H1 (cell line): Measurements from ENCODE around the gene MR1. TPM values are rescaled to one million over a fixed set of nuclear protein-coding genes. Genes with fewer than 3 reads are reported as not detected.
A peak's percentile ranks its signal among the peaks of the same experiment; 100 is the strongest.

ENCODE experiments used
- CTCF ChIA-PET: fragments of 300-600 bp; sonication (Branson Sonifier 250); formaldehyde crosslinking; loops from one replicate; lab custom pipeline; 2021; ENCODE audit not compliant: partially characterized antibody; lab: Charles Lee
- POLR2A ChIA-PET: fragments of 300-600 bp; sonication (Branson Sonifier 250); formaldehyde crosslinking; loops from one replicate; lab custom pipeline; 2021; ENCODE audit warnings: inconsistent platforms; ENCODE audit not compliant: partially characterized antibody; lab: Charles Lee
- DNase-seq, 2 experiments: peaks; one replicate each; pipeline versions ENCODE4 v3.0.0 to v3.0.0-alpha.2; 2010 to 2022; ENCODE audit warnings: low spot score in 2 of 2, low read depth in 1 of 2, mixed read lengths in 1 of 2
- FAIRE-seq: peaks from 2 replicates; lab custom pipeline; 2011; peaks lifted over from hg19 to GRCh38; lab: Jason Lieb, UNC
- H2AFZ ChIP-seq: 2 replicates; pipeline ENCODE4 v1.8.1; 2012; ENCODE audit warnings: low read length, inconsistent platforms
- H2AK5ac ChIP-seq: 2 replicates; pipeline ENCODE4 v1.6.1; 2013; ENCODE audit warnings: low read depth, low read length
- H2BK120ac ChIP-seq: replicated peaks from 2 replicates; pipeline ENCODE3; 2013; ENCODE audit warnings: low read depth, low read length, inconsistent platforms
- H2BK12ac ChIP-seq: 2 replicates; pipeline ENCODE4 v1.6.1; 2013; ENCODE audit warnings: low read depth, low read length
- H2BK15ac ChIP-seq: 2 replicates; pipeline ENCODE4 v1.6.1; 2013; ENCODE audit warnings: low read length
- H2BK20ac ChIP-seq: 2 replicates; pipeline ENCODE4 v1.6.1; 2013; ENCODE audit warnings: low read length
- H2BK5ac ChIP-seq: 2 replicates; pipeline ENCODE4 v1.6.1; 2013; ENCODE audit warnings: low read depth, low read length
- H3K14ac ChIP-seq: 2 replicates; pipeline ENCODE4 v1.6.1; 2013; ENCODE audit warnings: inconsistent platforms; ENCODE audit not compliant: insufficient read length
- H3K18ac ChIP-seq: 2 replicates; pipeline ENCODE4 v1.6.1; 2013; ENCODE audit warnings: low read length; ENCODE audit errors: extremely low read depth
- H3K23ac ChIP-seq: 2 replicates; pipeline ENCODE4 v1.6.1; 2013; ENCODE audit warnings: inconsistent platforms; ENCODE audit not compliant: insufficient read length
- H3K23me2 ChIP-seq: 2 replicates; pipeline ENCODE4 v1.6.1; 2013; ENCODE audit warnings: low read depth, low read length
- H3K27ac ChIP-seq: 2 replicates; pipeline ENCODE4 v1.6.1; 2011; ENCODE audit warnings: low read depth, low read length, inconsistent platforms
- H3K27me3 ChIP-seq, 4 experiments: replicated peaks in 1 of 4; 1 replicate in 1 of 4; 2 replicates in 3 of 4; pipeline versions ENCODE4 v1.6.1 to v1.8.1; 2011 to 2013; ENCODE audit warnings: low read length in 3 of 4, mild to moderate bottlenecking in 3 of 4, inconsistent platforms in 2 of 4, mixed read lengths in 2 of 4, moderate library complexity in 1 of 4; ENCODE audit not compliant: control insufficient read depth in 3 of 4, insufficient read depth in 3 of 4; ENCODE audit errors: extremely low read depth in 1 of 4
- H3K36me3 ChIP-seq, 4 experiments: 2 replicates each; pipeline versions ENCODE4 v1.6.1 to v1.8.1; 2011 to 2013; ENCODE audit warnings: mild to moderate bottlenecking in 4 of 4, low read length in 3 of 4, moderate library complexity in 2 of 4, control low read depth in 1 of 4, inconsistent platforms in 1 of 4; ENCODE audit not compliant: insufficient read depth in 4 of 4, control insufficient read depth in 2 of 4
- H3K4ac ChIP-seq: replicated peaks from 2 replicates; pipeline ENCODE3; 2013; ENCODE audit warnings: low read length, low read depth, mixed read lengths, inconsistent platforms; ENCODE audit not compliant: insufficient read length
- H3K4me1 ChIP-seq, 4 experiments: replicated peaks in 1 of 4; 1 replicate in 1 of 4; 2 replicates in 3 of 4; pipeline versions ENCODE4 v1.6.1 to v1.8.1; 2011 to 2013; ENCODE audit warnings: low read length in 3 of 4, inconsistent platforms in 2 of 4, mixed read lengths in 1 of 4; ENCODE audit not compliant: insufficient read depth in 4 of 4, control insufficient read depth in 3 of 4
- H3K4me2 ChIP-seq, 2 experiments: 2 replicates each; pipeline versions ENCODE4 v1.6.1 to v1.8.1; 2011 to 2013; ENCODE audit warnings: low read depth in 2 of 2, low read length in 2 of 2, control low read depth in 1 of 2, inconsistent platforms in 1 of 2, mild to moderate bottlenecking in 1 of 2; ENCODE audit not compliant: insufficient read depth in 1 of 2
- H3K4me3 ChIP-seq, 4 experiments: fragments of 200-600, 300-600 bp in 1 of 4; sonication (generic), shearing (Covaris generic), sonication (Bioruptor Twin) in 1 of 4; 2 replicates each; pipeline versions ENCODE4 v1.5.1 to v1.8.1; 2011 to 2016; ENCODE audit warnings: low read length in 4 of 4, low read depth in 3 of 4, control low read depth in 2 of 4, inconsistent platforms in 2 of 4, mild to moderate bottlenecking in 2 of 4, mixed read lengths in 1 of 4, moderate library complexity in 1 of 4; ENCODE audit not compliant: insufficient read depth in 2 of 4; ENCODE audit errors: extremely low read depth in 1 of 4
- H3K56ac ChIP-seq: replicated peaks from 2 replicates; pipeline ENCODE3; 2013; ENCODE audit warnings: low read depth, mild to moderate bottlenecking, mixed read lengths, low read length, inconsistent platforms; ENCODE audit not compliant: insufficient read length
- H3K79me1 ChIP-seq: 2 replicates; pipeline ENCODE4 v1.6.1; 2013; ENCODE audit warnings: low read depth, low read length, control low read depth
- H3K79me2 ChIP-seq, 2 experiments: 2 replicates each; pipeline versions ENCODE4 v1.6.1 to v1.8.1; 2012 to 2013; ENCODE audit warnings: low read length in 2 of 2, mild to moderate bottlenecking in 2 of 2, inconsistent platforms in 1 of 2; ENCODE audit not compliant: insufficient read depth in 2 of 2, control insufficient read depth in 1 of 2
- H3K9ac ChIP-seq, 4 experiments: replicated peaks in 1 of 4; 1 replicate in 1 of 4; 2 replicates in 3 of 4; pipeline versions ENCODE4 v1.6.1 to v1.8.1; 2011 to 2013; ENCODE audit warnings: low read depth in 3 of 4, low read length in 3 of 4, control low read depth in 2 of 4, mild to moderate bottlenecking in 2 of 4, moderate library complexity in 2 of 4, inconsistent platforms in 1 of 4; ENCODE audit errors: extremely low read depth in 1 of 4
- H3K9me3 ChIP-seq, 2 experiments: 2 replicates each; pipeline versions ENCODE4 v1.6.1 to v1.8.1; 2012 to 2013; ENCODE audit warnings: mild to moderate bottlenecking in 2 of 2, moderate library complexity in 2 of 2, control low read depth in 1 of 2, inconsistent platforms in 1 of 2, low read depth in 1 of 2, low read length in 1 of 2, mixed read lengths in 1 of 2; ENCODE audit not compliant: insufficient read depth in 2 of 2
- H4K20me1 ChIP-seq, 2 experiments: replicated peaks in 1 of 2; 2 replicates each; pipeline versions ENCODE3 to v1.8.1; 2011 to 2013; ENCODE audit warnings: inconsistent platforms in 2 of 2, low read length in 2 of 2, mild to moderate bottlenecking in 1 of 2; ENCODE audit not compliant: insufficient read depth in 2 of 2, control insufficient read depth in 1 of 2
- H4K5ac ChIP-seq: 2 replicates; pipeline ENCODE4 v1.6.1; 2013; ENCODE audit warnings: low read length, low read depth, mixed read lengths, inconsistent platforms; ENCODE audit not compliant: insufficient read length
- H4K8ac ChIP-seq: 2 replicates; pipeline ENCODE4 v1.8.0; 2013; ENCODE audit warnings: mild to moderate bottlenecking, moderate library complexity, low read length, inconsistent platforms; ENCODE audit not compliant: insufficient read depth; ENCODE audit errors: extremely low read depth
- H4K91ac ChIP-seq: replicated peaks from 2 replicates; pipeline ENCODE3; 2013; ENCODE audit warnings: low read length, mixed read lengths, inconsistent platforms; ENCODE audit not compliant: insufficient read length
- BRCA1 ChIP-seq: IDR thresholded peaks from 2 replicates; pipeline ENCODE4 v1.6.1; 2012; ENCODE audit warnings: low read depth, low read length, improper control_type of control experiment
- GABPA ChIP-seq: IDR thresholded peaks from 2 replicates; pipeline ENCODE4 v1.6.1; 2011; ENCODE audit warnings: mild to moderate bottlenecking, low read length, moderate library complexity, borderline replicate concordance; ENCODE audit not compliant: insufficient read depth
- GTF2F1 ChIP-seq: IDR thresholded peaks from 2 replicates; pipeline ENCODE4 v1.6.1; 2012; ENCODE audit warnings: low read depth, low read length, improper control_type of control experiment, borderline replicate concordance
- NANOG ChIP-seq: IDR thresholded peaks from 2 replicates; pipeline ENCODE4 v1.6.1; 2011; ENCODE audit warnings: low read length, low read depth, mild to moderate bottlenecking, inconsistent platforms; ENCODE audit not compliant: insufficient read depth, poor library complexity, severe bottlenecking
- POLR2A ChIP-seq, 2 experiments: IDR thresholded peaks; 1 replicate in 1 of 2; 2 replicates in 1 of 2; pipeline ENCODE4 v1.6.1; 2011; ENCODE audit warnings: low read depth in 2 of 2, low read length in 2 of 2, mild to moderate bottlenecking in 2 of 2; ENCODE audit errors: control extremely low read depth in 1 of 2
- RFX5 ChIP-seq: IDR thresholded peaks from 2 replicates; pipeline ENCODE4 v1.6.1; 2011; ENCODE audit warnings: low read depth, low read length, improper control_type of control experiment, borderline replicate concordance
- RNF2 ChIP-seq: fragments of 200-900, 300-1000 bp; sonication (generic); IDR thresholded peaks from 2 replicates; pipeline ENCODE4 v1.7.1; 2016; ENCODE audit warnings: borderline replicate concordance, low read depth, mild to moderate bottlenecking, antibody characterized with exemption, low read length; ENCODE audit not compliant: poor library complexity, severe bottlenecking; ENCODE audit errors: missing control alignments
- RXRA ChIP-seq: IDR thresholded peaks from 2 replicates; pipeline ENCODE4 v1.6.1; 2011; ENCODE audit warnings: low read depth, mild to moderate bottlenecking, low read length, moderate library complexity; ENCODE audit not compliant: insufficient read depth
- SAP30 ChIP-seq: fragments of 300-600 bp; sonication (generic); IDR thresholded peaks from 2 replicates; pipeline ENCODE4 v1.7.1; 2012; ENCODE audit warnings: low read length, moderate library complexity, mild to moderate bottlenecking, inconsistent platforms; ENCODE audit not compliant: insufficient read depth, insufficient replicate concordance
- TAF1 ChIP-seq: IDR thresholded peaks from 2 replicates; pipeline ENCODE4 v1.6.1; 2011; ENCODE audit warnings: mild to moderate bottlenecking, low read depth, low read length
- YY1 ChIP-seq: IDR thresholded peaks from 2 replicates; pipeline ENCODE4 v1.6.1; 2011; ENCODE audit warnings: low read depth, mild to moderate bottlenecking, low read length
- WGBS, 2 experiments: shearing (Covaris generic) in 1 of 2; methylation state at CpG; one replicate each; pipeline versions ENCODE4 v1.1.6 to v1.1.7; 2013 to 2015; ENCODE audit warnings: low lambda C conversion rate in 2 of 2, mixed read lengths in 2 of 2, inconsistent platforms in 1 of 2, low coverage in 1 of 2, missing lambda C conversion rate in 1 of 2; ENCODE audit not compliant: insufficient replicate concordance in 2 of 2, insufficient coverage in 1 of 2, insufficient read length in 1 of 2; ENCODE audit errors: extremely low coverage in 1 of 2, missing lambda C conversion rate in 1 of 2; 5-methylcytosine and 5-hydroxymethylcytosine counted together
- polyA plus RNA-seq, 7 experiments: library from polyadenylated mRNA; depleted of rRNA in 3 of 7; stranded (reverse) in 5 of 7; unstranded in 2 of 7; fragments of >200 nt in 5 of 7; fragments of 200-250 nt in 2 of 7; gene quantifications; 1 replicate in 5 of 7; 2 replicates in 1 of 7; 4 replicates in 1 of 7; pipeline versions ENCODE4 v1.2.1 to v1.2.3, GENCODE V29; 2011 to 2013; ENCODE audit warnings: missing spikeins in 2 of 7, mixed read lengths in 2 of 7
- total RNA-seq: library from RNA; stranded (reverse); fragmentation: NEBNext Ultra II Directional; extraction: Animal tissue kit (Norgen Biotek cat#: 25700); gene quantifications from 2 replicates; pipeline ENCODE4 v1.2.1, GENCODE V29; 2021

MR1 gene
- total and polyA plus RNA-seq, 2 of the 8 experiments (the other 6 are each of a cell fraction or from before 2014, with no cell fraction given), result 0.09 TPM; not detected in 1

DNA sequence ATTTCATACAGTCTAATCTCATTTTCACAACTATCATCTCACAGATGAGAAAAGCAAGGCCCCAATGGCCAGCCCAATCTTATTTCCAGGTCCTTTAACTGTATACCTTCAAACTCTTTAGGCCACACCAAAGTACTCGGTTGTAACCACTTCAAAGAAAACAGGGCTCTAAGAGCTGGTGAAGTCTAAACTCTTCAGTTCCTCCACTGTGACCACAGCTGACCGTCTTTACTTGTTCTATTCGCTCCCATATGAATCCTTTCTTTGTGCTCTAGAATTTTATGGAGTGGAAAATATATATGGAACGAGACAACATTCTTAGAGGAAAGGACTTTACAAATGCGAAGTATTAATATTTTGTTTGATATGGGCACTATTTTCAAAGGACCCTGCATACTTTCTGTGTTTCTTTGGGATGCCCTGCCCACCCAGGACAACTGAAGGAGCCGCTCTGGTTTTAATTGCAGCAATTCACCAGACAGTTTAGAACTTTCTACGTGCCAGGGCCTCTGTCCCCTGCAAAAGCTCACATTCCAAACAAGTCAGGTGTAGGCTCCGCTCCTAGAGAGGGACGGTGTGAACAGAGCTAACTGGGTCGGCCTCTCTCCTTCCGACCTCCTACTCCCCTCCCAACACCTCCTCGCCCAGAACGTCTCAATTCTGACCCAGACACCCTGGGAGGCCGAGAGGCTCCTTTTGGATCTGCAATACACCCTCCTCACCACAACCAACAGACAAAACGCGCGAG is 70.4 kb downstream of the MR1 start:
- peaks cover 12 to 48% (median 23%) of the 10 kb centered on the region in 4 experiments for H3K4me1 ChIP-seq
- DNase-seq (no peak), FAIRE-seq (no peak)
- H4K8ac ChIP-seq, result no peak overlapping the region; the same call in 1 of the 2 replicates
- H4K91ac ChIP-seq, result peak overlapping the region; percentile 47
- H4K20me1 ChIP-seq, result no peaks in the 10 kb centered on the region
- H3K79me2 ChIP-seq, result no peaks in the 10 kb centered on the region
- peak overlapping the region; percentile 82 to 89 for H3K4me2 ChIP-seq
- H2AFZ ChIP-seq, result peak overlapping the region; percentile 22
- WGBS, 2 experiments, result 24% methylated on average over 17 of the region's 17 CpGs; no CpG with 5 or more reads in 1 of the 2 experiments
- H2BK5ac ChIP-seq, result peak overlapping the region; percentile 35; the same call in 1 of the 2 replicates
- POLR2A ChIA-PET, result interaction anchor here (1.3 to 14.2 kb wide), 12 partner anchors 8 to 181 kb away, joined by 3 to 253 read pairs (median 11); partner anchors contain the start of genes IER5 and STX6
- H3K27me3 ChIP-seq, result peaks cover 9 to 48% (median 41%) of the 10 kb centered on the region in 4 experiments
- no peak overlapping the region for H2BK120ac ChIP-seq
- H2AK5ac ChIP-seq, result no peak overlapping the region
- H2BK12ac ChIP-seq, result peak overlapping the region; percentile 29; the same call in 1 of the 2 replicates
- H3K18ac ChIP-seq, result peak overlapping the region; percentile 79
- no peak overlapping the region for H3K56ac ChIP-seq
- H3K27ac ChIP-seq, result 0 out of 2 replicates have a peak overlapping the region, but pooled peaks have one; percentile 62
- peak overlapping the region; percentile 91 for H3K14ac ChIP-seq
- H3K79me1 ChIP-seq, result no peaks in the 10 kb centered on the region
- peak overlapping the region; percentile 38 for H4K5ac ChIP-seq
- H2BK15ac ChIP-seq, result peak overlapping the region; percentile 31; the same call in 1 of the 2 replicates
- H3K36me3 ChIP-seq, result no peaks in the 10 kb centered on the region
- no peak overlapping the region for H3K23ac ChIP-seq
- peak overlapping the region; percentile 53 to 75 (median 64) for H3K4me3 ChIP-seq
- H3K4ac ChIP-seq, result peak overlapping the region; percentile 48
- peaks cover 16% of the 10 kb centered on the region for H3K23me2 ChIP-seq
- peak overlapping the region in 3 of 4 experiments; percentile 49 to 55 (median 52); a peak in 6 of 7 replicates for H3K9ac ChIP-seq
- CTCF ChIA-PET, result interaction anchor here (0.6 to 10.3 kb wide), 13 partner anchors 9 to 870 kb away, joined by 3 to 79 read pairs (median 3); no protein-coding TSS in a partner anchor
- no peak overlapping the region for H2BK20ac ChIP-seq
- no peaks in the 10 kb centered on the region for H3K9me3 ChIP-seq
- no peak for TF ChIP-seq TAF1
- TF ChIP-seq RXRA, result no peak
- no peak for TF ChIP-seq RNF2
- no peak for TF ChIP-seq POLR2A (IDR thresholded peaks at IDR 0.05; ENCODE audit: control extremely low read depth in 1 of 2, low read depth in 2 of 2, low read length in 2 of 2)
- TF ChIP-seq YY1, result no peak
- TF ChIP-seq GABPA, result no peak
- TF ChIP-seq GTF2F1, result no peak
- TF ChIP-seq NANOG, result no peak
- no peak for TF ChIP-seq SAP30
- no peak for TF ChIP-seq RFX5
- no peak for TF ChIP-seq BRCA1
